ENCODE measurements around the gene EXO5.
"Not testable (repeated sequence)": the region's sequence is repeated elsewhere in the genome, so short reads cannot be mapped to it uniquely, and the experiment has no call there.

Gene EXO5

GRCh38 chr1:40478276-40478675, 30.3 kb upstream of the EXO5 start:
- DNase-seq (ENCODE audit: low spot score) = no peak

GRCh38 chr1:40479156-40479555, 29.4 kb upstream of the EXO5 start:
- DNase-seq (ENCODE audit: low spot score) = no peak
- TF ChIP-seq CTCF (IDR thresholded peaks at IDR 0.05; ENCODE audit: extremely low read depth, missing control alignments) = no peak

More at GRCh38 chr1:40478276-40478675, 30.3 kb upstream of the EXO5 start:
- no peak for TF ChIP-seq CTCF (IDR thresholded peaks at IDR 0.05; ENCODE audit: extremely low read depth, missing control alignments)

DNA sequence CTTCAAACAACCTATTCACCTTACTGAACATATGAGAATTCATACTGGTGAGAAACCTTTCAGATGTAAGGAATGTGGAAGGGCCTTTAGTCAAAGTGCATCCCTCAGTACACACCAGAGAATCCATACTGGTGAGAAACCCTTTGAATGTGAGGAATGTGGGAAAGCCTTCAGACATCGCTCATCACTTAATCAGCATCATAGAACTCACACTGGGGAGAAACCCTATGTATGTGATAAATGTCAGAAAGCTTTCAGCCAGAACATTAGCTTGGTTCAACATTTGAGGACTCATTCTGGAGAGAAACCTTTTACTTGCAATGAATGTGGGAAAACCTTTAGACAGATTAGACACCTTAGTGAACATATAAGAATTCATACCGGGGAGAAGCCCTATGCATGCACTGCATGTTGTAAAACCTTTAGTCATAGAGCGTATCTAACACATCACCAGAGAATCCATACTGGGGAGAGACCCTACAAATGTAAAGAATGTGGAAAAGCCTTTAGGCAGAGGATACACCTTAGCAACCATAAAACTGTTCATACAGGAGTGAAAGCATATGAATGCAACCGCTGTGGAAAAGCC, 13.2 kb upstream of the EXO5 start:
- DNase-seq (ENCODE audit: low spot score) = no peak
- TF ChIP-seq CTCF (IDR thresholded peaks at IDR 0.05; ENCODE audit: extremely low read depth, missing control alignments) = no peak

- DNase-seq (ENCODE audit: low spot score) = not testable (repeated sequence)
Measured at GRCh38 chr1:40502651-40503050, 5.9 kb upstream of the EXO5 start.

DNA sequence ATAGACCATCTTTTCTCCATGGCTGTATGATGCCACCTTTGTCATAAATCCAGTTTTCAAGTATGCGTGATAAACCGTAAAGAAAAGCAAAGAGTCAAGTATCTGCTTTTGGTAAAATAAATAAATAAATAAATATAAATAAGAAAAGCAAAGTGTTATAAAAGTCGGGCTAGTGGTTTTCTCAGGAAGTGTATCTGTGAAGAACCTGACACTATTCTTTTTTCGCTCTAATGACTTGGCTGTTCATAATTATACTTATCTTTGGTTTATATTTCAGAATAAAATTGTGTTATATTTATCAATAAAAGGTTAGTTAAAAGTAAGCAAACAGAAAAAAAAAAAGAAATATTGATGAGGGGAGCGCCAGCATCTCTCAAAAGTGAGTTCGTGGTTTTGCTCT, 594 bp upstream of the EXO5 start:
- DNase-seq (ENCODE audit: low spot score) = no peak
- TF ChIP-seq CTCF (IDR thresholded peaks at IDR 0.05; ENCODE audit: extremely low read depth, missing control alignments) = no peak

DNA sequence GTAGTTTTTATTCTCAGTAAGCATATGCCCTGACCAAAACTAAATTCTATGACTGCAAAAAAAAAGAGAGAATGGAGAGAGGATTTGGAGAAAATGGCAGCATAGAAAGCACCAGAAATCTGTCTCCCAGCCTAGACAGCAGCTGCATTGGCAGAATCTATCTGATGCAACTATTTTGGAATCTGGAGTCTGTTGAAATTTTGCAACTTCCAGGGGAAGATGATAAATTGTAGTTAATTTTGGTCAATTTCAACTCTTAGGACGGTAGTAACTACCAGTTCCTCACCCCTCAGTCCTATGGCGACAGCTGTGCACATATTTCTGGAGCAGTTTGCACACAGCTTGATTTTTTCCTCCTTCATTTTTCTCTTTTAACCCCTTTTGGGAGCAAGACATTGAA, 10.9 kb downstream of the EXO5 start:
- no peak for TF ChIP-seq CTCF (IDR thresholded peaks at IDR 0.05; ENCODE audit: extremely low read depth, missing control alignments)
- DNase-seq (ENCODE audit: low spot score) = no peak

DNA sequence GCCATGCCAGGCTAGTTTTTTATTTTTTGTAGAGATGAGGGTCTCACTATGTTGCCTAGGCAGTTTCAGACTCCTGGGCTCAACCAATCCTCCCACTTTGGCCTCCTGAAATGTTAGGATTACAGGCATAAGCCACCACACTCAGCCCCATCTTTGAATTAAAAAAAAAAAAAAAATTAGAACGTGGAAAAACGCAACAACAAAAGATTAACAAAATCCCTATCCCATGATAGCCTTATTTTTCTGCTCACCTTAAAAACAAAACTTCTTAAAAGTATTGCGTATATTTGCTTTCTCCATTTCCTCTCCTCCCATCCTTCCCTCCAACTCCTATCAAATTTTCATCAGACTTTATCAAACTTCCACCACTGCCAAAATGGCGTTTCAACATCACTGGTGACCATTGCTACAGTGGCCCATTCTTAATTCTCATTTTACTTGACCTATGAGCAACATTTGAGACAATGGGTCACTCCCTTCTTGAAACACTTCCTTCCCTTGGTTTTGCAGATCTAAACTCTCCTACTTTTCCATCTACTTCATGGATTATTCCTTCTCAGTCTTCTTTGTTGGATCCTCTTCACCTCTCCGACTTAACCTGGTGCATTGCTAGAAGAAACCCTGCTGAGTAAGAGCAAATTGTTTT, 22.3 kb downstream of the EXO5 start:
- no peak for TF ChIP-seq CTCF (IDR thresholded peaks at IDR 0.05; ENCODE audit: extremely low read depth, missing control alignments)
- no peak for DNase-seq (ENCODE audit: low spot score)

All from GM20000 (cell line).